H1 (cell line): ENCODE data around the gene KDM1A. TPM values are rescaled to one million over a fixed set of nuclear protein-coding genes. Genes with fewer than 3 reads are reported as not detected.
"Not testable (repeated sequence)": the region's sequence is repeated elsewhere in the genome, so short reads cannot be mapped to it uniquely, and the experiment has no call there.

Source experiments
- CTCF ChIA-PET: fragments of 300-600 bp; sonication (Branson Sonifier 250); formaldehyde crosslinking; loops from one replicate; lab custom pipeline; 2021; ENCODE audit not compliant: partially characterized antibody; lab: Charles Lee
- POLR2A ChIA-PET: fragments of 300-600 bp; sonication (Branson Sonifier 250); formaldehyde crosslinking; loops from one replicate; lab custom pipeline; 2021; ENCODE audit warnings: inconsistent platforms; ENCODE audit not compliant: partially characterized antibody; lab: Charles Lee
- DNase-seq, 2 experiments: peaks; one replicate each; pipeline versions ENCODE4 v3.0.0 to v3.0.0-alpha.2; 2010 to 2022; ENCODE audit warnings: low spot score in 2 of 2, low read depth in 1 of 2, mixed read lengths in 1 of 2
- FAIRE-seq: peaks from 2 replicates; lab custom pipeline; 2011; peaks lifted over from hg19 to GRCh38; lab: Jason Lieb, UNC
- H2AFZ ChIP-seq: 2 replicates; pipeline ENCODE4 v1.8.1; 2012; ENCODE audit warnings: low read length, inconsistent platforms
- H2AK5ac ChIP-seq: 2 replicates; pipeline ENCODE4 v1.6.1; 2013; ENCODE audit warnings: low read depth, low read length
- H2BK120ac ChIP-seq: replicated peaks from 2 replicates; pipeline ENCODE3; 2013; ENCODE audit warnings: low read depth, low read length, inconsistent platforms
- H2BK12ac ChIP-seq: 2 replicates; pipeline ENCODE4 v1.6.1; 2013; ENCODE audit warnings: low read depth, low read length
- H2BK15ac ChIP-seq: 2 replicates; pipeline ENCODE4 v1.6.1; 2013; ENCODE audit warnings: low read length
- H2BK20ac ChIP-seq: 2 replicates; pipeline ENCODE4 v1.6.1; 2013; ENCODE audit warnings: low read length
- H2BK5ac ChIP-seq: 2 replicates; pipeline ENCODE4 v1.6.1; 2013; ENCODE audit warnings: low read depth, low read length
- H3K14ac ChIP-seq: 2 replicates; pipeline ENCODE4 v1.6.1; 2013; ENCODE audit warnings: inconsistent platforms; ENCODE audit not compliant: insufficient read length
- H3K18ac ChIP-seq: 2 replicates; pipeline ENCODE4 v1.6.1; 2013; ENCODE audit warnings: low read length; ENCODE audit errors: extremely low read depth
- H3K23ac ChIP-seq: 2 replicates; pipeline ENCODE4 v1.6.1; 2013; ENCODE audit warnings: inconsistent platforms; ENCODE audit not compliant: insufficient read length
- H3K23me2 ChIP-seq: 2 replicates; pipeline ENCODE4 v1.6.1; 2013; ENCODE audit warnings: low read depth, low read length
- H3K27ac ChIP-seq: 2 replicates; pipeline ENCODE4 v1.6.1; 2011; ENCODE audit warnings: low read depth, low read length, inconsistent platforms
- H3K27me3 ChIP-seq, 4 experiments: replicated peaks in 1 of 4; 1 replicate in 1 of 4; 2 replicates in 3 of 4; pipeline versions ENCODE4 v1.6.1 to v1.8.1; 2011 to 2013; ENCODE audit warnings: low read length in 3 of 4, mild to moderate bottlenecking in 3 of 4, inconsistent platforms in 2 of 4, mixed read lengths in 2 of 4, moderate library complexity in 1 of 4; ENCODE audit not compliant: control insufficient read depth in 3 of 4, insufficient read depth in 3 of 4; ENCODE audit errors: extremely low read depth in 1 of 4
- H3K36me3 ChIP-seq, 4 experiments: 2 replicates each; pipeline versions ENCODE4 v1.6.1 to v1.8.1; 2011 to 2013; ENCODE audit warnings: mild to moderate bottlenecking in 4 of 4, low read length in 3 of 4, moderate library complexity in 2 of 4, control low read depth in 1 of 4, inconsistent platforms in 1 of 4; ENCODE audit not compliant: insufficient read depth in 4 of 4, control insufficient read depth in 2 of 4
- H3K4ac ChIP-seq: replicated peaks from 2 replicates; pipeline ENCODE3; 2013; ENCODE audit warnings: low read length, low read depth, mixed read lengths, inconsistent platforms; ENCODE audit not compliant: insufficient read length
- H3K4me1 ChIP-seq, 4 experiments: replicated peaks in 1 of 4; 1 replicate in 1 of 4; 2 replicates in 3 of 4; pipeline versions ENCODE4 v1.6.1 to v1.8.1; 2011 to 2013; ENCODE audit warnings: low read length in 3 of 4, inconsistent platforms in 2 of 4, mixed read lengths in 1 of 4; ENCODE audit not compliant: insufficient read depth in 4 of 4, control insufficient read depth in 3 of 4
- H3K4me2 ChIP-seq, 2 experiments: 2 replicates each; pipeline versions ENCODE4 v1.6.1 to v1.8.1; 2011 to 2013; ENCODE audit warnings: low read depth in 2 of 2, low read length in 2 of 2, control low read depth in 1 of 2, inconsistent platforms in 1 of 2, mild to moderate bottlenecking in 1 of 2; ENCODE audit not compliant: insufficient read depth in 1 of 2
- H3K4me3 ChIP-seq, 4 experiments: fragments of 200-600, 300-600 bp in 1 of 4; sonication (generic), shearing (Covaris generic), sonication (Bioruptor Twin) in 1 of 4; 2 replicates each; pipeline versions ENCODE4 v1.5.1 to v1.8.1; 2011 to 2016; ENCODE audit warnings: low read length in 4 of 4, low read depth in 3 of 4, control low read depth in 2 of 4, inconsistent platforms in 2 of 4, mild to moderate bottlenecking in 2 of 4, mixed read lengths in 1 of 4, moderate library complexity in 1 of 4; ENCODE audit not compliant: insufficient read depth in 2 of 4; ENCODE audit errors: extremely low read depth in 1 of 4
- H3K56ac ChIP-seq: replicated peaks from 2 replicates; pipeline ENCODE3; 2013; ENCODE audit warnings: low read depth, mild to moderate bottlenecking, mixed read lengths, low read length, inconsistent platforms; ENCODE audit not compliant: insufficient read length
- H3K79me1 ChIP-seq: 2 replicates; pipeline ENCODE4 v1.6.1; 2013; ENCODE audit warnings: low read depth, low read length, control low read depth
- H3K79me2 ChIP-seq, 2 experiments: 2 replicates each; pipeline versions ENCODE4 v1.6.1 to v1.8.1; 2012 to 2013; ENCODE audit warnings: low read length in 2 of 2, mild to moderate bottlenecking in 2 of 2, inconsistent platforms in 1 of 2; ENCODE audit not compliant: insufficient read depth in 2 of 2, control insufficient read depth in 1 of 2
- H3K9ac ChIP-seq, 4 experiments: replicated peaks in 1 of 4; 1 replicate in 1 of 4; 2 replicates in 3 of 4; pipeline versions ENCODE4 v1.6.1 to v1.8.1; 2011 to 2013; ENCODE audit warnings: low read depth in 3 of 4, low read length in 3 of 4, control low read depth in 2 of 4, mild to moderate bottlenecking in 2 of 4, moderate library complexity in 2 of 4, inconsistent platforms in 1 of 4; ENCODE audit errors: extremely low read depth in 1 of 4
- H3K9me3 ChIP-seq, 2 experiments: 2 replicates each; pipeline versions ENCODE4 v1.6.1 to v1.8.1; 2012 to 2013; ENCODE audit warnings: mild to moderate bottlenecking in 2 of 2, moderate library complexity in 2 of 2, control low read depth in 1 of 2, inconsistent platforms in 1 of 2, low read depth in 1 of 2, low read length in 1 of 2, mixed read lengths in 1 of 2; ENCODE audit not compliant: insufficient read depth in 2 of 2
- H4K20me1 ChIP-seq, 2 experiments: replicated peaks in 1 of 2; 2 replicates each; pipeline versions ENCODE3 to v1.8.1; 2011 to 2013; ENCODE audit warnings: inconsistent platforms in 2 of 2, low read length in 2 of 2, mild to moderate bottlenecking in 1 of 2; ENCODE audit not compliant: insufficient read depth in 2 of 2, control insufficient read depth in 1 of 2
- H4K5ac ChIP-seq: 2 replicates; pipeline ENCODE4 v1.6.1; 2013; ENCODE audit warnings: low read length, low read depth, mixed read lengths, inconsistent platforms; ENCODE audit not compliant: insufficient read length
- H4K8ac ChIP-seq: 2 replicates; pipeline ENCODE4 v1.8.0; 2013; ENCODE audit warnings: mild to moderate bottlenecking, moderate library complexity, low read length, inconsistent platforms; ENCODE audit not compliant: insufficient read depth; ENCODE audit errors: extremely low read depth
- H4K91ac ChIP-seq: replicated peaks from 2 replicates; pipeline ENCODE3; 2013; ENCODE audit warnings: low read length, mixed read lengths, inconsistent platforms; ENCODE audit not compliant: insufficient read length
- WGBS, 2 experiments: shearing (Covaris generic) in 1 of 2; methylation state at CpG; one replicate each; pipeline versions ENCODE4 v1.1.6 to v1.1.7; 2013 to 2015; ENCODE audit warnings: low lambda C conversion rate in 2 of 2, mixed read lengths in 2 of 2, inconsistent platforms in 1 of 2, low coverage in 1 of 2, missing lambda C conversion rate in 1 of 2; ENCODE audit not compliant: insufficient replicate concordance in 2 of 2, insufficient coverage in 1 of 2, insufficient read length in 1 of 2; ENCODE audit errors: extremely low coverage in 1 of 2, missing lambda C conversion rate in 1 of 2; 5-methylcytosine and 5-hydroxymethylcytosine counted together
- polyA plus RNA-seq, 7 experiments: library from polyadenylated mRNA; depleted of rRNA in 3 of 7; stranded (reverse) in 5 of 7; unstranded in 2 of 7; fragments of >200 nt in 5 of 7; fragments of 200-250 nt in 2 of 7; gene quantifications; 1 replicate in 5 of 7; 2 replicates in 1 of 7; 4 replicates in 1 of 7; pipeline versions ENCODE4 v1.2.1 to v1.2.3, GENCODE V29; 2011 to 2013; ENCODE audit warnings: missing spikeins in 2 of 7, mixed read lengths in 2 of 7
- total RNA-seq: library from RNA; stranded (reverse); fragmentation: NEBNext Ultra II Directional; extraction: Animal tissue kit (Norgen Biotek cat#: 25700); gene quantifications from 2 replicates; pipeline ENCODE4 v1.2.1, GENCODE V29; 2021

The KDM1A gene
- total and polyA plus RNA-seq, 2 of the 8 experiments (the other 6 are each of a cell fraction or from before 2014, with no cell fraction given) = 216 to 275 TPM

GRCh38 chr1:23010025-23010424 is 9.2 kb upstream of the KDM1A start:
- H3K4ac ChIP-seq, H4K20me1 ChIP-seq, H2BK12ac ChIP-seq, H2BK20ac ChIP-seq, H2BK120ac ChIP-seq, CTCF ChIA-PET, H2BK5ac ChIP-seq, H4K8ac ChIP-seq, H3K4me1 ChIP-seq, H3K79me2 ChIP-seq, H3K9ac ChIP-seq, H3K23ac ChIP-seq, H3K9me3 ChIP-seq, H3K23me2 ChIP-seq, H4K91ac ChIP-seq, H3K36me3 ChIP-seq, H3K4me3 ChIP-seq, H3K27me3 ChIP-seq, FAIRE-seq, H2AK5ac ChIP-seq, H3K18ac ChIP-seq, H3K14ac ChIP-seq, H2AFZ ChIP-seq, H3K27ac ChIP-seq, H3K4me2 ChIP-seq, H4K5ac ChIP-seq, H3K56ac ChIP-seq, H2BK15ac ChIP-seq, H3K79me1 ChIP-seq, DNase-seq: not testable (repeated sequence)
- POLR2A ChIA-PET = interaction anchor here (0.8 to 0.9 kb wide), 2 partner anchors 156 to 173 kb away, joined by 3 read pairs; no protein-coding TSS in a partner anchor
- 86% methylated on average over 8 of the region's 8 CpGs; no CpG with 5 or more reads in 1 of the 2 experiments for WGBS, 2 experiments
